B cell (primary cell): ENCODE data around the gene BTN2A1. TPM values are rescaled to one million over a fixed set of nuclear protein-coding genes. Genes with fewer than 3 reads are reported as not detected.

Experiments
- ATAC-seq: fragments of 200-7000 bp; cut with Tn5 transposase; one replicate; pipeline ENCODE4 v1.10.0; 2021; ENCODE audit warnings: low read depth, mild to moderate bottlenecking, moderate number of reproducible peaks, moderate library complexity
- CTCF ChIA-PET: fragments of 350-600 bp; sonication (Branson Sonifier 250); formaldehyde crosslinking; loops from one replicate; lab custom pipeline; 2021; ENCODE audit warnings: antibody characterized with exemption, inconsistent platforms; lab: Charles Lee
- POLR2A ChIA-PET: fragments of 350-600 bp; sonication (Branson Sonifier 250); formaldehyde crosslinking; loops from one replicate; lab custom pipeline; 2021; ENCODE audit warnings: antibody characterized with exemption; lab: Charles Lee
- DNase-seq: peaks from one replicate; pipeline ENCODE4 v3.0.0; 2013
- H2AFZ ChIP-seq: 2 replicates; pipeline ENCODE4 v1.6.1; 2012; ENCODE audit warnings: mild to moderate bottlenecking, low read depth, low read length; ENCODE audit not compliant: insufficient read depth, poor library complexity, severe bottlenecking
- H3K27ac ChIP-seq, 2 donors: 1 replicate in 1 of 2; 2 replicates in 1 of 2; pipeline ENCODE4 v1.5.1; 2012 to 2013; ENCODE audit warnings: low read length in 2 of 2, mild to moderate bottlenecking in 2 of 2, moderate library complexity in 1 of 2
- H3K27me3 ChIP-seq, 4 experiments: fragments of 200-600 bp in 1 of 4; sonication (generic) in 1 of 4; replicated peaks in 1 of 4; 1 replicate in 2 of 4; 2 replicates in 2 of 4; pipeline versions ENCODE4 v1.6.1 to v1.7.0; 2013 to 2016; ENCODE audit warnings: low read length in 3 of 4, mild to moderate bottlenecking in 2 of 4, mixed read lengths in 1 of 4, moderate library complexity in 1 of 4; ENCODE audit not compliant: insufficient read depth in 4 of 4, control insufficient read depth in 3 of 4; ENCODE audit errors: control extremely low read depth in 1 of 4
- H3K36me3 ChIP-seq, 2 experiments: replicated peaks in 1 of 2; 1 replicate in 1 of 2; 2 replicates in 1 of 2; pipeline versions ENCODE4 v1.6.1 to v1.7.1; 2013; ENCODE audit warnings: low read length in 1 of 2; ENCODE audit not compliant: insufficient read depth in 2 of 2, control insufficient read depth in 1 of 2; ENCODE audit errors: control extremely low read depth in 1 of 2, extremely low read depth in 1 of 2
- H3K4me1 ChIP-seq, 2 donors: fragments of 200-600 bp in 1 of 2; sonication (generic) in 1 of 2; 1 replicate in 1 of 2; 2 replicates in 1 of 2; pipeline versions ENCODE4 v1.5.1 to v1.6.1; 2013 to 2017; ENCODE audit warnings: low read length in 2 of 2; ENCODE audit not compliant: control insufficient read depth in 2 of 2, insufficient read depth in 2 of 2
- H3K4me2 ChIP-seq: replicated peaks from 2 replicates; pipeline ENCODE3; 2012; ENCODE audit warnings: mild to moderate bottlenecking, low read depth, low read length; ENCODE audit not compliant: poor library complexity, severe bottlenecking
- H3K4me3 ChIP-seq, 5 experiments: fragments of 200-600 bp in 1 of 5; sonication (generic) in 1 of 5; 1 replicate in 3 of 5; 2 replicates in 2 of 5; pipeline versions ENCODE4 v1.5.1 to v1.7.0; 2011 to 2016; ENCODE audit warnings: low read length in 4 of 5, mild to moderate bottlenecking in 4 of 5, low read depth in 2 of 5, control low read depth in 1 of 5, moderate library complexity in 1 of 5; ENCODE audit not compliant: insufficient read depth in 1 of 5; ENCODE audit errors: control extremely low read depth in 1 of 5, extremely low read depth in 1 of 5
- H3K79me2 ChIP-seq: fragments of 200-600 bp; sonication (generic); one replicate; pipeline ENCODE4 v1.6.0; 2016; ENCODE audit warnings: low read length; ENCODE audit not compliant: control insufficient read depth, insufficient read depth
- H3K9ac ChIP-seq: fragments of 200-600 bp; sonication (generic); 2 replicates; pipeline ENCODE4 v1.6.1; 2017; ENCODE audit warnings: mild to moderate bottlenecking, low read length, moderate library complexity
- H3K9me3 ChIP-seq, 3 donors: one replicate each; pipeline versions ENCODE4 v1.6.1 to v1.7.1; 2013; ENCODE audit warnings: low read length in 2 of 3; ENCODE audit not compliant: control insufficient read depth in 2 of 3, insufficient read depth in 1 of 3; ENCODE audit errors: control extremely low read depth in 1 of 3
- H4K20me1 ChIP-seq: 2 replicates; pipeline ENCODE4 v1.6.0; 2012; ENCODE audit warnings: mild to moderate bottlenecking, low read length; ENCODE audit not compliant: insufficient read depth, control insufficient read depth, poor library complexity, severe bottlenecking
- H3K27ac Mint-ChIP-seq: one replicate; pipeline ENCODE4 v1.8.0; 2021; ENCODE audit warnings: mixed read lengths
- H3K27me3 Mint-ChIP-seq: one replicate; pipeline ENCODE4 v1.8.0; 2021; ENCODE audit warnings: mixed read lengths
- H3K4me1 Mint-ChIP-seq: one replicate; pipeline ENCODE4 v1.8.0; 2021; ENCODE audit warnings: mixed read lengths
- H3K4me3 Mint-ChIP-seq: one replicate; pipeline ENCODE4 v1.8.0; 2021; ENCODE audit warnings: mixed read lengths
- H3K9me3 Mint-ChIP-seq: one replicate; pipeline ENCODE4 v1.8.0; 2022; ENCODE audit warnings: mixed read lengths; ENCODE audit not compliant: insufficient read depth
- CTCF ChIP-seq: fragments of 200-600 bp; IDR thresholded peaks from one replicate; pipeline ENCODE4 v1.8.0; 2022; ENCODE audit warnings: antibody characterized with exemption, mild to moderate bottlenecking
- EZH2 ChIP-seq: IDR thresholded peaks from 2 replicates; pipeline ENCODE4 v1.6.1; 2012; ENCODE audit warnings: borderline replicate concordance, low read depth, mild to moderate bottlenecking, moderate library complexity, low read length; ENCODE audit not compliant: insufficient read depth, poor library complexity, severe bottlenecking
- WGBS: methylation state at CpG from one replicate; pipeline ENCODE4 v1.1.5; 2013; ENCODE audit warnings: missing lambda C conversion rate; ENCODE audit not compliant: insufficient coverage; 5-methylcytosine and 5-hydroxymethylcytosine counted together
- intact Hi-C: fragments of 100-400 bp; cut with micrococcal nuclease; formaldehyde crosslinking; loops from one replicate; pipeline ENCODE4 v1.10.0; 2022
- polyA plus RNA-seq: library from polyadenylated mRNA; depleted of rRNA; stranded (reverse); fragments of >200 nt; gene quantifications from 2 replicates; pipeline ENCODE4 v1.2.3, GENCODE V29; 2012
- total RNA-seq, 2 donors: library from RNA; stranded (reverse); fragments of 120-200 nt in 1 of 2; gene quantifications; 1 replicate in 1 of 2; 2 replicates in 1 of 2; pipeline versions ENCODE4 v1.2.3 to v1.2.4, GENCODE V29; 2013 to 2022

The BTN2A1 gene
- total and polyA plus RNA-seq, 2 donors (not counting 1 experiment from before 2014, with no cell fraction given) = 55.1 to 69.6 TPM

DNA sequence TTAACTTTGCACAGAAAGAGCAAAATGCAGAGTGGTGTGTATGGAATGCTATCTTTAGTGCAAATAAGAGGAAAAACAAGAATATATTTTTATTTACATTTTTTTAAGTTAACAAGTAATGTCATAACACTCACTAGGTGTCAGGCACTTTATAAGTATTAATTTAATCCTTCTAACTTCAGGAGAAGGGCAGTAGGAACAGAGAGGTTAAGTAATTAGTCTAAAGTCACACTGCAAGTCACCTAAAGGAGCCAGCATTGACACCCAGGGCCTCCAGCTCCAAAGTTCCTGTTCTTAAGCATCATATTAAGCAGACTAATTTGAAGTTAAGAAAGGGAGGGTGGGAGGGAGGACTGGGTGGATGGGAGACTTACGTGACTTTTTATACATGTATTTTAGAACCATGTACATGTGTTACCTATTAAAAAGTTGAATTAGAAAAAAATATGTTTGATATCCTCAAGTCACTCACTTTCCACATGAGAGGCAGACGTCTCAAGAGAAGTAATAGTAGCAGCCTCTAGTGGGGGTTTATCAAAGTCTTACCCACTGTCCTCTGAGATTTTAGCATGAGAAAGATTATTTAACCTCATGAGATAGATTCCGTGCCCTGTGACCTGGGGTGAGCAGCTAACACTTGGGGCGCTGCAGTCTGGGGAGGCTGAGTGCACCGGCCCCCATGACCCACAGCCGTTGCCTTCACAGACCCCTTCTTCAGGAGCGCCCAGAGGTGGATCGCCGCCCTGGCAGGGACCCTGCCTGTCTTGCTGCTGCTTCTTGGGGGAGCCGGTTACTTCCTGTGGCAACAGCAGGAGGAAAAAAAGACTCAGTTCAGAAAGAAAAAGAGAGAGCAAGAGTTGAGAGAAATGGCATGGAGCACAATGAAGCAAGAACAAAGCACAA lies 48.7 kb upstream of the BTN2A1 start:
- ATAC-seq (no peak), DNase-seq (no peak)
- no peaks in the 10 kb centered on the region for H3K9me3 Mint-ChIP-seq
- peaks cover 17 to 33% of the 10 kb centered on the region in 2 donors for H3K4me1 ChIP-seq
- no peaks in the 10 kb centered on the region for H4K20me1 ChIP-seq
- H3K9me3 ChIP-seq = no peaks in the 10 kb centered on the region
- no peak overlapping the region for H3K4me3 ChIP-seq
- no peak overlapping the region for H3K4me2 ChIP-seq
- H3K27me3 ChIP-seq = no peaks in the 10 kb centered on the region
- no peaks in the 10 kb centered on the region for H3K27me3 Mint-ChIP-seq
- peaks cover 14% of the 10 kb centered on the region for H3K79me2 ChIP-seq
- intact Hi-C loops = no loop called here
- no peak overlapping the region for H2AFZ ChIP-seq
- 98% methylated on average over 7 of the region's 10 CpGs for WGBS
- TF ChIP-seq EZH2 = no peak
- no peak for TF ChIP-seq CTCF
- H3K36me3 ChIP-seq = peaks cover 5 to 78% of the 10 kb centered on the region in 2 experiments
- ChIA-PET CTCF (no interaction called here), POLR2A (no interaction called here)
- no peak overlapping the region for H3K27ac ChIP-seq
- no peak overlapping the region for H3K27ac Mint-ChIP-seq
- peaks cover 49% of the 10 kb centered on the region for H3K4me1 Mint-ChIP-seq
- no peak overlapping the region for H3K9ac ChIP-seq
- no peak overlapping the region for H3K4me3 Mint-ChIP-seq

GRCh38 chr6:26411751-26412150 lies 46.0 kb upstream of the BTN2A1 start:
- H3K4me1 Mint-ChIP-seq = peaks cover 39% of the 10 kb centered on the region
- ATAC-seq = no peak
- H3K4me3 Mint-ChIP-seq = no peak overlapping the region
- H3K4me2 ChIP-seq = no peak overlapping the region
- H3K27ac Mint-ChIP-seq = peak overlapping the region; percentile 2
- peaks cover under 1 to 65% of the 10 kb centered on the region in 2 experiments for H3K36me3 ChIP-seq
- H3K27me3 Mint-ChIP-seq = no peaks in the 10 kb centered on the region
- H3K9me3 ChIP-seq = peaks cover 0 to 1% (median 0%) of the 10 kb centered on the region in 3 donors
- no peak for DNase-seq
- CTCF ChIA-PET = interaction anchor here (1.2 kb wide), 1 partner anchor 28 kb away, joined by 3 read pairs; the partner anchor contains the start of gene BTN2A2
- 100% methylated on average over 2 of the region's 3 CpGs for WGBS
- POLR2A ChIA-PET = no interaction called here
- no peak overlapping the region for H3K4me3 ChIP-seq
- intact Hi-C loops = no loop called here
- no peak overlapping the region for H2AFZ ChIP-seq
- H3K4me1 ChIP-seq = peaks cover 12 to 20% of the 10 kb centered on the region in 2 donors
- H4K20me1 ChIP-seq = no peaks in the 10 kb centered on the region
- H3K79me2 ChIP-seq = no peaks in the 10 kb centered on the region
- H3K9me3 Mint-ChIP-seq = no peaks in the 10 kb centered on the region
- H3K27ac ChIP-seq = no peak overlapping the region
- no peak overlapping the region for H3K9ac ChIP-seq
- H3K27me3 ChIP-seq = no peaks in the 10 kb centered on the region
- no peak for TF ChIP-seq EZH2
- TF ChIP-seq CTCF = no peak
